ENCODE results near the gene PDIA2.

- TF ChIP-seq CTCF (IDR thresholded peaks at IDR 0.05) (no peak), POLR2A (IDR thresholded peaks at IDR 0.05) (no peak), EP300 (IDR thresholded peaks at IDR 0.05) (no peak), POLR2AphosphoS5 (IDR thresholded peaks at IDR 0.05) (no peak)
These were observed 34.6 kb downstream of the PDIA2 start for GRCh38 chr16:317583-317982.

Measured in upper lobe of left lung (tissue), 4 donors.